KBM-7 (cell line): ENCODE measurements around the gene DDX28.

Source experiments
- DNase-seq: peaks from one replicate; pipeline ENCODE4 v3.0.0-alpha.2; 2015
- in situ Hi-C: fragments of 300-500 bp; cut with MboI; formaldehyde crosslinking; loops from 2 replicates; pipeline ENCODE4 v1.14.3; 2020; ENCODE audit warnings: low sequenced_read_pairs, low pct_unique_long_range_greater_than_20kb, mixed read lengths

The DDX28 gene

GRCh38 chr16:68022728-68023537 is at the start of gene DDX28, which contains the start of gene DUS2:
Gene DDX28 (minus strand): TSS chr16:68023232. CDS start chr16:68023202, 30 bp downstream.
Gene DUS2 (plus strand): TSS chr16:68023284. CDS start chr16:68038024, 14,740 bp downstream.
- in situ Hi-C loops: no loop called here
- DNase-seq: peak; percentile 95

- DNase-seq: no peak
- in situ Hi-C loops: no loop called here
These were observed 49.1 kb upstream of the DDX28 start for GRCh38 chr16:68072038-68072695.

- DNase-seq: no peak
- in situ Hi-C loops: no loop called here
These were observed 48.5 kb upstream of the DDX28 start for GRCh38 chr16:68071518-68071901.

- in situ Hi-C loops: no loop called here
- no peak for DNase-seq
These were observed 47.9 kb upstream of the DDX28 start for GRCh38 chr16:68070806-68071517.

- in situ Hi-C loops: no loop called here
- no peak for DNase-seq
These were observed 47.3 kb upstream of the DDX28 start for GRCh38 chr16:68070249-68070730.

GRCh38 chr16:68069511-68070248 is 46.6 kb upstream of the DDX28 start:
- in situ Hi-C loops: no loop called here
- DNase-seq: peak; percentile 38

- in situ Hi-C loops: no loop called here
- DNase-seq: no peak
These were observed 45.9 kb upstream of the DDX28 start for GRCh38 chr16:68068926-68069325.

GRCh38 chr16:68066763-68067162 is 43.7 kb upstream of the DDX28 start:
- no peak for DNase-seq
- in situ Hi-C loops: no loop called here

GRCh38 chr16:68065716-68066305 is 42.8 kb upstream of the DDX28 start:
- no peak for DNase-seq
- in situ Hi-C loops: no loop called here

GRCh38 chr16:68064791-68065365 is 41.8 kb upstream of the DDX28 start:
- peak; percentile 71 for DNase-seq
- in situ Hi-C loops: no loop called here

GRCh38 chr16:68062910-68063393 is 39.9 kb upstream of the DDX28 start:
- in situ Hi-C loops: no loop called here
- no peak for DNase-seq

- in situ Hi-C loops: no loop called here
These were observed 38.4 kb upstream of the DDX28 start for GRCh38 chr16:68061396-68061795.

GRCh38 chr16:68059804-68060203 is 36.8 kb upstream of the DDX28 start:
- in situ Hi-C loops: no loop called here
- DNase-seq: no peak

More at GRCh38 chr16:68061396-68061795, 38.4 kb upstream of the DDX28 start:
- no peak for DNase-seq

GRCh38 chr16:68055395-68055794 is 32.4 kb upstream of the DDX28 start:
- in situ Hi-C loops: no loop called here
- no peak for DNase-seq

GRCh38 chr16:68049449-68049848 is 26.4 kb upstream of the DDX28 start:
- in situ Hi-C loops: no loop called here
- DNase-seq: no peak

- DNase-seq: no peak
- in situ Hi-C loops: no loop called here
These were observed 25.0 kb upstream of the DDX28 start for GRCh38 chr16:68047987-68048386.

GRCh38 chr16:68046106-68046505 is 23.1 kb upstream of the DDX28 start:
- no peak for DNase-seq
- in situ Hi-C loops: no loop called here

GRCh38 chr16:68041783-68042182 is 18.8 kb upstream of the DDX28 start:
- DNase-seq: no peak
- in situ Hi-C loops: no loop called here
